Spleen (tissue), 7 donors: ENCODE measurements around the gene MYMX.

Source experiments
- CTCF ChIP-seq, 11 experiments: fragments of 200-600 bp in 7 of 11; fragments of 450-650 bp in 4 of 11; sonication (generic) in 4 of 11; IDR thresholded peaks in 8 of 11; conservative IDR thresholded peaks in 3 of 11; 1 replicate in 7 of 11; 2 replicates in 4 of 11; pipeline versions ENCODE4 v1.4.0 to v1.8.0; 2016 to 2021; ENCODE audit warnings: antibody characterized with exemption in 11 of 11, inconsistent platforms in 4 of 11, mild to moderate bottlenecking in 1 of 11
- POLR2A ChIP-seq, 3 donors: fragments of 450-650 bp; IDR thresholded peaks; one replicate each; pipeline ENCODE4 v1.5.1; 2017; ENCODE audit warnings: antibody characterized with exemption in 3 of 3, mild to moderate bottlenecking in 1 of 3
- POLR2AphosphoS5 ChIP-seq, 3 donors: sonication (generic); formaldehyde crosslinking; IDR thresholded peaks; one replicate each; pipeline ENCODE4 v1.5.1; 2017; ENCODE audit warnings: antibody characterized with exemption in 3 of 3
- donor health status: DM: no; HTN: no; CAD: no; lungs with moderate emphysema.
- donor health status: DM: no; HTN: no; CAD: no.
- donor health status: DM: no; HTN: no; CAD: no.

DNA sequence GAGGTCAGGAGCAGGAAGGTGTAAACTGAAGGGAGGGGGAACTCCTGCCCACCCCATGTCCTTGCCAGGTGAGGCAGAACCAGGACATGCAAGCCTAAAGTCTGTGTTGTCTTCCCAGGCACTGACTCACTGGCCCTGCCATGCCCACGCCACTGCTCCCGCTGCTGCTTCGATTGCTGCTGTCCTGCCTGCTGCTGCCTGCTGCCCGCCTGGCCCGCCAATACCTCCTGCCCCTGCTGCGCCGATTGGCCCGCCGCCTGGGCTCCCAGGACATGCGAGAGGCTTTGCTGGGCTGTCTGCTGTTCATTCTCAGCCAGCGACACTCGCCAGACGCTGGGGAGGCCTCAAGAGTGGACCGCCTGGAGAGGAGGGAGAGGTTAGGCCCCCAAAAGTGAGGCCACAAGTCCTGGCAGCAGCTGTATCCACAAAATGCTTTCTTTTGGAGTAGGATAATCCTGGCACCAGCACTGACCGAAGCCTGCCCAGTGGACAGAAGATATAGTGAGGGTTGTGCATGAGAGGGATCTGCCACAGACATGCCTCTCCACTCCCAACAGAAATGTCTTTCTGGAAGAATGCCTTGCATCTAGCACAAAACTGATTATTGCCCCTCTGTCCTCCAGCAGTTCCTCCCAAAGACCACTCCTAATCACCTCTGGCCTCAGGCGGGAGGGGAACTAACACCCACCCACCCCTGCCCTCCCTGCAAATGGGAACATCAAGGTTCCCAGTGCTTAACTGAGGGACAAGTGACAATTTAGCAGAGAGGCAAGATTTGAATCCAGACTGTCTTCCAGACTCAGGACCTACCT lies 812 bp downstream of the MYMX start:
- TF ChIP-seq CTCF (IDR thresholded peaks at IDR 0.05 in 8 of 11, conservative IDR thresholded peaks at IDR 0.05 in 3 of 11) (no peak), POLR2A (IDR thresholded peaks at IDR 0.05) (no peak), POLR2AphosphoS5 (IDR thresholded peaks at IDR 0.05) (no peak)
